Retina (tissue), 1 donor: Measurements from ENCODE around the gene ZNF354C.

Experiments
- DNase-seq: peaks from one replicate; pipeline ENCODE4 v3.0.0-alpha.2; 2016

Gene ZNF354C

DNA sequence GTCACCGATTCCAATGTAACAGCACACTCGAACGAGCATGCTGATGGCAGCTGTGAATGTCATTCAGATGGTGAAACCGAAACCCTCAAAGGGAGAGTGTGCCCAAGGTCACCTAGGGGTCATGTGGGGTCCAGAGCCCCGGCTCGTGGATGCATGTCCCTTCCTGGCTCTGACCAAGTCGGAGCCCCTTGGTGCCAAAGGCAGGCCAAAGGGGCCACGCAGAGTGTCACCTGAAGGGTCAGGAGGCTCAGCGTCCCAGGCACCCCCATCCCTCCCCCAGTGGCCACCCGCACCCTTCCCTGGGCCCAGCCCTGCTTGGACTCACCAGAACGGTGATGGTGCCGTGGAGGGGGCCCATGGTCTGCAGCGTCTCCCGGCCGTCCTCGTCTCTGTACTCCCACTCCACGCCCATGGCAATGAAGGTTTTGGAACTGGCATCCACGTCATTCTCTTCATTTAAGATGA, 69.5 kb downstream of the ZNF354C start:
- no peak for DNase-seq

DNA sequence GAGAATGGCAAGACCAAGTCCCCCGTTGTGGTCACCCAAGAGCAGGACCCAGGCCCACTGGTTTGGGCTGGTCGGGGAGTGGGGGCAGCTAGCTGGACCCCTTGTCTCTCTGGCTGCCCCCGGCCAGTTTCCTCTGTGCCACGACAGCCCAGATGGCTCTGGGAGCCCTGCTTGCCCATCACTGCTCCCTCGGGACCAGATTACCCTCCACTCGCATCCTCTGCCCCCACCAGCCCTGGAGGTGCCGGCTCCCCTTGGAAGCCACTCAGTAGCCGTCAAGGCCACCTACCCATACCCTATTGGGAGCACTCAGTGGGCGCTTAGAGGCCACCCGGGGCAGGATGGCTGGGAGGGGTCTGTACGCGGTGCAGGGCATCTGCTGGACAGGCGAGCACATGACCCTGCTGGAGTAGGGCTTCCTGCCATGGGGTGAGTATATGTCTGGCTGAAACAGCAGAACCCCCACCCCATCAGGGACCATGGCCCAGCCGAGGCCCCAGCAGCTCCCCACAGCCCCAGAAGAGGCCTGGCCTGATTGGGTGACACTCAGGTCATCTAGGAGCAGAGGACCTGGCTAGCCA, 70.0 kb downstream of the ZNF354C start:
- no peak for DNase-seq

DNA sequence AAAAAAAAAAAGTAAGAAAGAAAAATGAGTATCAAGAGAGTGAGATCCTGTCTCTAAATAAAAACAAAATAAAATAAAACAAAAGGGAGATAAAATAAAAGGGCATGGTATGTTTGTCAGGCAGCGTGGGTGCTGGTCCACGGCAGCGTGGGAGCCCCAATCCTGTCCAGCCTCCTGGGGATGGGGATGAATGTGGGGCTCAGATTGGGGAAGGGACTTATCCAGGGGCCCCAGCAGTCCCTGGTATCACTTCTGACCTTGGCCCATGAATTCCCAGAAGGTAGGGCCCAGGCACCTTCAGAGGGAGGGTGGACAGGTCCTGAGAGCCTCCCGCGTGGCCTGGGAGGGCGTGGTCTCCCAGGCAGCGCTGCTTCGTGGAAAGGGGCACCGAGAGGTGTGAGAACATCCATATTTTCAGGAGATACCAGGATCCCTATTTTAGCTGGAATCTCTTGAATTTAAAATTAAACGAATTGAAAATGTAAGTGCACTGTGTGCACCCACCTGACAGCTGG, 71.2 kb downstream of the ZNF354C start:
- DNase-seq = no peak

DNA sequence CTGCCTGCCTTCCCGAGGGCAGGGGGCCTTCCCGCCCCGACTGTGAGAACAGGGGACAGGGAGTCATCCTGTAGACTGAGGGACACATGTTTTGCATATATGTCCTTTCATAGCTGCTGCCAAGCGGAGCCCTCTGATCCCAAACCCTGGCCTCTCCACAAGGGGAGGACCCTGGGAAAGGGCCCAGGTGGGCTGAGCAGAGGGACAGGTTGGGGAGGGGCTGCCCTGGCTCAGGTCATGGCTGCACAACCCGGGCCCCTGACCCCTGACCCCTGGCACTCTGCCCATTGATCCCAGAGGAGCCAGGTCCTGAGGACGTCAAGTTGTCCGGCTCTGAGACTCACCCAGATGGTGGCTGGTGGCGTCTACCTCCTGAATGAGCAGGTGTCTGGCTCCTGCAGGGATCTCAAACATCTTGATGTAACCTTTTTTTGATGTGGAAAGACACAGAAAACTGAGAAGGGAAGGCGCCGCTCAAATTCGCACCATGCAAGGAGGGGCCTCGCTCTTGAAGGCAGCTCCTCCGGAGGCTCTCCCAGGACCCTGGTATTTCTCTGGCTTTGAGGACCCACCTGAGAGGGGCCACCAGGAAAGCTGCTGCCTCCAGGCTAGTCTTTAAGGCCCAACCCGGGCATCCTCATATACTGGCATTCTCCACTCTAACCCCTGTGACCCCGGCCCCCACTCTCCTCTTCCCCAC, 71.9 kb downstream of the ZNF354C start:
- DNase-seq = no peak

DNA sequence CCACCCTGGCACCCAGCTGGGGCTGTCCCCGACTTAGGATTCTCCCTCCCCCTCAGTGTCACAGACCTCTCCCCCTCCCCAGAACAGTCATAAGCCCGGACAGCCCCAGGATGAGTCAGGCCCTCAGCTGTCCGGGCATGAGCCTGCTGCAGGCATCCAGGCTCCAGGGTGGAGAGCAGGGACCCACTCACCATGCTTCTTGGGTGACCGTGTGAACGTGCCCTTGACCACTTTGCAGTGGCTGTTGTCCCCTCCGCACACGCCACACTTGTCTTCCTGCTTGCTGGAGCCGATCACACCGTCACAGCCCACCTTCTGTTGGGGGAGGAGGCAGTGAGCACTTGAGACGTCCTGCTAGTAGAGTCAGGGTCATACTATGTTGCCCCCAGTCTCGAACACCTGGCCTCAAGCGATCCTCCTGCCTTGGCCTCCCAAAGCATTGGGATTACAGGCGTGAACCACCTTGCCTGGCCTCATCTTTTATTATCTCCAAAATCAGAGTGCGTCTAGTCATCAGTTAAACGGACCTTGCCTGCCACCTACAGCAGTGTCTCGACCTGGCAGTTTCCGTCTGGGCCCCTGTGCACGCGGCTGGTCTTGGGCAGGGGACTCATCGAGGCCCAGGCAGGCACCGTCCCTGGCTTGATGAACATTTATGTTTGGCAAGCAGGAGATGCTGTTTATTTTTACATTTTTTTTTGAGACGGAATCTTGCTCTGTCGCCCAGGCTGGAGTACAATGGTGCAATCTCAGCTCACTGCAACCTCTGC, 72.6 kb downstream of the ZNF354C start:
- no peak for DNase-seq
